Activated T-cell treated with anti-CD3 and anti-CD28 coated beads for 4 hours (primary cell): ENCODE results near the gene MRPL14.
"Not testable (repeated sequence)": the region's sequence is repeated elsewhere in the genome, so short reads cannot be mapped to it uniquely, and the experiment has no call there.

ENCODE experiments used
- DNase-seq: peaks from one replicate; pipeline ENCODE4 v3.0.0-alpha.2; 2020

MRPL14 gene

DNA sequence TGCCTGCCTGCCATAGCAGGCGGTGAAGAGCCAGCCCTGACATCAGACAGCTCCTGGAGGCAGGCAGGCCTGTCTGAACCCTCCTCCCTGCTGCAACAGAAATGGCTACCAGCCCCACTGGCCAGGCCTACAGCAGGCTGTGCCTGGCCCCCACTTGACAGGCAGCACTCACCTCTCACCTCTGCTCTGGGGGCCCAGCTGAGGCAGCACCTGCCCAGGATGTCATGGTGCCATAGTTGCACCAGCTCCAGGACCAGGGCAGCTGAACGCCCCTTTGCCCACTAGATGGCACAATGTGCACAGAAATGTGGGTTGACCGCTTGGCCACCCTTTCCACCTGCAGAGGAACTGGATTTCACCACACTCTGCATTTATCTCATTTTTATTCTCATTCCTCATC is 30.6 kb downstream of the MRPL14 start:
- DNase-seq: peak; percentile 69

DNA sequence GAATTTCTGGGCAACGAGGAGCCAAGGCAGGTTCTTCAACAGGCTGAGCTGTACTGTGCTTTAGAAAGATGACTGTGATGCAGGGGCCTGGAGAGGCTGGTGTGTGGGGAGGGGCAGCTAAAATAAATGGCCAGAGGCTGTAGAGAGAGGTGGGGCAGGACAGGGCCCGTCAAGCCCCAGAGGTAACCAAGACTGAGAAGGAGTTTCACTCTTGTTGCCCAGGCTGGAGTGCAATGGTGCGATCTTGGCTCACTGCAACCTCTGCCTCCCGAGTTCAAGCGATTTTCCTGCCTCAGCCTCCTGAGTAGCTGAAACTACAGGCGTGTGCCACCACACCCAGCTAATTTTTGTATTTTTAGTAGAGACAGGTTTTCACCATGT is 32.0 kb downstream of the MRPL14 start:
- not testable (repeated sequence) for DNase-seq

DNA sequence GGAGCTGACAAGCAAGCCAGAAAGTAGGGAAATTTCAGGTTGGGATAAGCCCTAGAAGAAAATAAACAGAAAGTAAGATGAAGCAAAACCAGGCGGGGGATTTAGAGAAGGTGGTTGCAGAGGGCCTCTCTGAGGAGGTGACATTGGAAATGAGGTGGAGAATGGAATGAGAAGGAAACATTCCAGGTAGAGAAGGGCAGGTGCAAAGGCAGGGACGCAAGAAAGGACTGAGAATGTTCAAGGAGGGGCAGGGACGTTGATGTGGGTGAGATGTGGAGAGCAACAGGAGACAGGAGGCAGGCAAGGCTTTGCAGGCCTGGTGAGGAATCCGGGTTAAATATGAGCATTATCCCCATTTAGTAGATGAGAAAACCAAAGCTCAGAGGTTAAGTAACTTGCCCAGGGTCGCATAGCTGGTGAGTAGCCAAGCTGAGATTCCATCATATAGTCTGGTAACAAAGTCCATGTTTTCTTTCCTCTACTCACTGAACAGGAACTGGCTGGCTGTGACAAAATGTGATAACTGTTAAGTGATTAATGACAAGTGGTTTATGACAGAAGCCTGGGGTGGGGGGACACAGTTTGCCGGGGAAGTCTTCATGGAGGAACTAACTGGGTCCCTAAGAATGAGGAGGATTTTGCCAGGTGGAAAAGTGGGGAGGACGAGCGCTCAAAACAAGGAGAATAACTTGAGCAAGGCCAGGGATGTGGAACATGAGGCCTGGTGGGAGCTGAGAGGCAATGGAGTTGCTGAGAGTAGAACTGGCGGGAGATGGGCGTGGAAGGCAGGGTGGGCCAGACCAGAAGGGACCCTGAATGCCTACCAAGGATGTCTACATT is 32.6 kb downstream of the MRPL14 start:
- no peak for DNase-seq

DNA sequence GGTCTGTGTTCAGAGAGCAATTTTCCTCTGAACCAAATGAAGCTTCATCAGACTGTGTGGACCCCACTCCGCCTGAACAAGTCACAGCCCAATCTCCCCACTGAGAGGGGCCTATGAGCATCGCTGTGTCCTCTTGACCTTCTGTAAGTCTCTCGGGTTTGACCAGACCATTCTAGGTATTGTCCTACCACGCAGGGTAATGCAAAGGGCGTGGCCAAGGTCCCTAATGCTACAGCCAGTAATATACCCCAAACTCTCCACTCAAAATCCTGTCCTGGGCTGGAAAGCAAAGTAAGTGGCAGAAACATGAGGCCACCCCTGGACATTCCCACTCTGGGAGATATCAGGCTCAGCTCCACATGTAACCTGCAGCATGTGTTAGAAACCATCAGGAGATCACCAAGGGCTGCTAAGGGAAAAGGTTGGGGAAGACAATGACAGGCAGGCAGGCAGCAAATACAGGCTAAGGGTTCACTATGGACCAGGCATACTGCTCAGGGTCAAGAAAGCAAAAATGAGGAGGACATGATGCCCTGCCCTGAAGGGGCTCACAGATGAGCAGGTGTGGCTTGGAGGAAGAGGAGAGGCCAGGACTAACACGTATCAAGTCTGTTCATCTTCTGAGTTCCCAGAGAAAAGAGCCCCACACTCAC is 33.4 kb downstream of the MRPL14 start:
- DNase-seq: no peak

DNA sequence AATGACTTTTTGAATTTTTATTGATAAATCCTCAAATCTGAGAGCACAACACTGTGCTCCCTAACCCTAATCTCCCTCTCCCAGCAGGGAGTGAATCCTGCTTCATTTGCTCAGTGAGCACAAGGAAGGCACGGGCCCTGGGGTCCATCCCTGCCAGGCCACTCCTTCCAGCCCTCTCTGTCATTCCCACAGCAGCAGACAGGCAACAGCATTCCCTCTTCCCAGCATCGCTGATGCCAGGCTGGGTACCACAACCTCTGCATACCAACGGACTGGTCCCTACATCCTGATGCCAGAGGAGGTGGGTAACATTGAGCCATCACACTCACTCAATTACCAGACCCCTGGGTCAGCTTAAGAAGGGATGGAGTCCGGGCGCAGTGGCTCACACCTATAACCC is 34.2 kb downstream of the MRPL14 start:
- DNase-seq: no peak

DNA sequence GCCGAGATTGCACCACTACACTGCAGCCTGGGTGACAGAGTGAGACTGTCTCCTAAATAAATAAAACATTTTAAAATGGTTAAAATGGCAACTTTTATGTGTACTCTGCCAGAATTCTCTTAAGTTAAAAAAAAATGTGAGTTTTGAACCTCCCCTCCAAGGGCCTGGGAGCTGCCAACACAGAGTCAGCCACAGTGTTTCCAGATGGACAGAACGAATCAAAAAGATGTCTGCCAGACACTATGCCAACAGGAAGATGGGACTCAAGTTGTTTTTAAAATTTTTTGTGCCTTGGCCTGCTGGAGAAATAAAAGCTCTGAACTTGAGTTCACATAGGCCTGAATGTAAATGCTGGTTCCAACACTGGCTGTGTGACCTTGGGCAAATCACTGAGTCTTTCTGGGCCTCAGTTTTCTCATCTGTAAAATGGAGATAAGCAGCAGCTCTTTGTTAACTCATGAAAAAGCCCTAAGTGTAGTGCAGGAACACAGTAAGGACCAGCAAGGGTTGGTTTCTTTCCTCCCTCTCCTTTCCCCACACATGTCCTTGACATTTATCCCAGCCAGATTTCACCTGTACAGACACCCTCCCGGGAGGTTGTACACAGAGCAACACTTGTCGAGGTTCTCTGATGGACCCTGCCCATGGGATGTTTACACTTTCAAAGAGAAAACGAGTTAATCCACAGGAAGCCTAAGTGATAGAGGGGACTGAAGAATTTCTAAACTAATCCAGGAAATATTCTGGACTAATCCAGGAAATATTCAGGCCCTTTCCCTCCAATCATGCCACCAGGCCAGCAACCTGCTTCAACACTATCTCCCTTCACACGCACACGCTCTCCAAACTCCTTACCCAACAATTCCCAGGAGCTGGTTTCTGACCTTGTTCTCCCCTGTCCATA is 35.0 kb downstream of the MRPL14 start:
- no peak for DNase-seq

DNA sequence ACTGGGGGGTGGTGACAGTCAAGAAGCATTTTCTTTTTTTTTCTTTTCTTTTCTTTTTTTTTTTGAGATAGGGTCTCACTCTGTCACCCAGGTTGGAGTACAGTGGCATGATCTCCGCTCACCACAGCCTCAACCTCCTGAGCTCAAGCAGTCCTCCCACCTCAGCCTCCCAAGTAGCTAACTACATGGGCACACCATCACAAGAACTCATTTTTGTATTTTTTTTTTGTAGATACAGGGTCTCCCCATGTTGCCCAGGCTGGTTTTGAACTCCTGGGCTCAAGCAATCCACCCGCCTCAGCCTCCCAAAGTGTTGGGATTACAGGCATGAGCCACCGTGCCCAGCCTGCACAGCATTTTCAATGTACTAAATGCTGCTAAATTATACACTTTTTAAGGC is 35.9 kb downstream of the MRPL14 start:
- DNase-seq: not testable (repeated sequence)

DNA sequence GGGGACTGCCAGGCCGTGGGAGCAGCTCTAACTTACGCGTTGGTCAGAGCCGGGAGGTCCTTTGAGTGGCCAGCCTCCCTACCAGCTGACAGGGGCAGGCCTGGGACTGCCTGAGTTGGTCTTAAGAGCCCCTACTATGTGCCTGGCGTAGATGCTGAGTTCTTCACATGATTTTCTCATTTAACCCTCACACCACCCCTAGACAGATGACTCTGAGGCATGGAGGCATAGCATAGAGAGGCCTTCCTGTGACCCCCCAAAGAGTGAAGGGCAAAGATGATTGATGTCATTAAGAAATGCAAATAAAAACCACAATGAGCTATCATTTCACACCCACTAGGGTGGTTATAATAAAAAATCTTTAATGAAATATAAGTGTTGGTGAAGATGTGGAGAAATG is 36.8 kb downstream of the MRPL14 start:
- no peak for DNase-seq

DNA sequence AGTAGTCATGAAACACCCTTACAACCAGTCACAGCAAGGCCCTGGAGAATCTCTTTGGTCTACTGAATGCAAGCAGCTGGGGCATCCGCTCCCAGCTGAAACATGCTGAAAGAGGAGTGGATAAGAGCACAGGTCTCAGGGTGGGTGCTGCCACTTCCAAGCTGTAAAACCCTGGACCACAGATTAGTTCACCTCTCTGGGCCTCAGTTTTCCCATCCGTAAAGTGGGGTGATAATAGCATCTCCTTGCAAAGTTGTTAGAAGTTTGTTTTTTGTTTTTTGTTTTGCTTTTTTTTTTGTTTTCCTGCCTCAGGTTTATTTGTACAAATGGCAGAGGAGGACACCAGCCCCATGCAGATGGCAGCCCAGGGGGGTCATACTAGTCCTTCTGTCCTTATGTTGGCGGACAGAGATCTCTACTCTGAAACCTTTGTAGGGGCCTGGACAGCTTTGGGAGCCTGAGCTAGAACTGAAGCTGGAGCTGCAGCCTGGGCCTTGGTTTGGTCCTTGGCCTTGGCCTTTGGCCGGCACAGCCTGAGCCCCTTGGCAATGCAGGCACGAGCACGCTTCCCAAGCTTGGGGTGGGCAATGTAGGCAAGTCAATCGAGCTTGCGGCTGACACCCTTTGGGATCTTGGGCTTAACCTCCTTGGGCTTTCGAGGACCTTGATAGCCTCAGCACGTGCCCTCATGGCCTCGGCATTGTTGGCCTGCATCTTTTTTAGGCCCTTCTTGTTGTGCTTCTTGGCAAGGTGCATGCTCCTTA is 38.2 kb downstream of the MRPL14 start:
- DNase-seq: no peak

DNA sequence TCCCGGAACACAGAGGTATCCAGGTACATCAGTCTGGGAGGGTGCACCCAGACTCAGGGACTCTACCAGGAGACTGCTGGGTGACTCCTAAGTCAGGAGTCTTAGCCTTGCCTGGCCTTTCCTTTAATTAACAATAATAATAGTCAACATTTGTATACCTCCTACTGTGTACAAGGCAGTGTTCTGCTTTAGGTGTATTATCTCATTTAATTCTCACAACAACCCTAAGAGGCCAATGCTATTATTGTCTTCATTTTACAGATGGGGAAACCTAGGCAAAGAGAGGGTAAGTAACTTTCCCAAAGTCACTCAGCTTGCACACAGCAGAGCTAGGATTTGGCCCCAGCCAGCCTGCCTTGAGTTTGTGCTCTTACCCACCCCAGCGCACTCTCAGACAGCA is 39.6 kb downstream of the MRPL14 start:
- DNase-seq: no peak

DNA sequence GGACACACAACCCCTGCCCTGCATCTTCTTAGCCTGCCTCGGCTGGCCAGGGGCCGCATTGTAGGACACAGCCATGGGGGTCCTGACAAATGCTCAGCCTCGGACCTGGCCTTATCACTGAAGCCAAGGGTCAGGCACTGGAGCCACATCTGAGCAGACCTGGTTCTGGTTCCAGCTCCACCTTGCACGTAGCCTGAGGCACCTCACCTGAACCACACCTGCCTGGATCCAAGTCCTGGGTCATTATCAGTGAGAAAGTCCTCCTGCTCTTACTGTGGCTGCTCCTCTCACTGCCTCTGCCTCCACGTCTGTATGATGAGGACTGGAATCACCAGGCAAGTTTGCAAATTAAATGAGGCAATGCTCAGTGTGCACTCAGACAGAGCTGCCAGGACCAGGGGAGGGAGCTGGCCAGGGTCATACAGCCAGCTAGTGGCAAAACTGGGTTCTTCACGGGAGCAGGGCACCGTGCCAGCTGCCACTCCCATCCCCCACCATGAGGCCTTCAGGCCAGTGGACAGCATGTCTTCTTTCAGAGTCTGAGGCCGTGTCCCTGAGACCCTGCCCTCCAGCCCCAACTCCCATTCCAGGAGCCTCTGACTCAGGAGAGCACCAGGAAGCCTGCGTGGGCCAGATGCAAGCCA is 40.2 kb downstream of the MRPL14 start:
- DNase-seq: no peak

DNA sequence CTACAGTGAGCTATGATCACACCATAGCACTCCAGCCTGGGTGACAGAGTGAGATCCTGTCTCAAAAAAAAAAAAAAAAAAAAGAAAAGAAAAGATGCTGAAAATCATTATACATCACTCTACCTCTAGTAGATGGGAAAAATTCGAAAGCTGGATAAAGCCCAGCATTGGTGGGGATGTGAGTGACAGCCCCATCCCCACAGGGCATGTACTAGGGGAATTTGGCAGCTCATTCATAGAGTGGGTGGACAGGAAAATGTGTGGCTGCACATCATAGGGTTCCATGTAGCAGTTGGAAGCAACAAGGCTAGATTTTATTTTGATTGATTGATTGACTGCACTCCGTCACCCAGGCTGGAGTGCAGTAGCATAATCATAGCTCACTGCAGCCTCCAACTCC is 42.0 kb downstream of the MRPL14 start:
- no peak for DNase-seq

DNA sequence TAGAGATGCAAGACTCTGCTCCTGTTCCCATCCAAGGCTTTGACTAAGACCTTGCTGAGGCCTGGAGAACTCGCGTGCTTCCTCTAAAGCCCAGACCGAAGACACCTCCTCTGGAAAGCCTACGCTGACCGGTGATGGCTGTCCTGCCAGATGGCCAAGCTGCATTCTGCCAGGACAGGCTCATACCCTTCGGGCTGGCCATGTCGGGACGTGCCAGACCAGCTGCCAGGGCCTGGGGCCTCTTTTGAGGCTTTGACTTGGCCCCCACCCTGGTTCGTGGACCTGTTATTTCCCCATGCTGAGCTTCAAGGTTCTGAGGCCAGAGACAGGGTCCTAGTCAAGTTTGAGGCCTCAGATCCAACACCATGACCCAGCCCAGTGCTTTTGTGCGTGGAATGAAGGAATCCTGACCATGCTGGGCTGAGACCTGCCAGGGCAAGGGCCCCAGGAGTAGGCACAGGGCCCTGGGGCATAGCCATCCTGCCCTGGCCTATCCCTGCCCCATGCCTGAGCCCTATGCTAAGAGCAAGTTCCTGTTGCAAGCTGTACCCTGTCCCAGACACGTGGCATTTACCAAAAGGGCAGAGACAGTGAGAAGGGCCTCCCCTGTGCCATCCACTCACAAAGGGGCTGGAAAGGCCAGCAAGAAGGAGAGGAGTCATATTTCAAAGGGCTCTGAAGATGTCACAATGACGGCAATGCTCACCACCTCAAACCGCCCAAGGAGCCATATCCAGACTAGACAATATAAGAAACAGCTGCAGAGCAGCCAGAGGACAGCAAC is 42.8 kb downstream of the MRPL14 start:
- DNase-seq: no peak

DNA sequence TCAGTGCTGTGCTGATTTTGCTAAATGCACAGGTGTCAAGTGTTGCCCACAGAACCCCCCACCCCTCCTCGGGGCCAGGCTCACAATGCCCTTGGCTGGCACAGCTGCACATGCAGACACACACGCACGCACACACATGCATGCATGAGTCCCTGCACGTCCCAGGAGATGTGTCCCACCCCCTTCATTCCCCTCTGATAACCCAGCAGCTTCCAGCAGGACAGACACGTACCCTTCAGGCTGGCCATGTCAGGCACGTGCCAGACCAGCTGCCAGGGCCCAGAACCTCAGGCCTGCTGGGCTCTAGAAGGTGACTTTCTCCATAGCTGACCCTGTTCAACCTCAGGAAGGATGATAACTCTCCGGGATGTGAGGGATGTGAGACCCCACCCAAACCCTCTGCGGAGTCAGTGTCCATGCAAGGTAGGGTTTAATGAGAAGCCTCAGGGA is 44.4 kb downstream of the MRPL14 start:
- DNase-seq: no peak

DNA sequence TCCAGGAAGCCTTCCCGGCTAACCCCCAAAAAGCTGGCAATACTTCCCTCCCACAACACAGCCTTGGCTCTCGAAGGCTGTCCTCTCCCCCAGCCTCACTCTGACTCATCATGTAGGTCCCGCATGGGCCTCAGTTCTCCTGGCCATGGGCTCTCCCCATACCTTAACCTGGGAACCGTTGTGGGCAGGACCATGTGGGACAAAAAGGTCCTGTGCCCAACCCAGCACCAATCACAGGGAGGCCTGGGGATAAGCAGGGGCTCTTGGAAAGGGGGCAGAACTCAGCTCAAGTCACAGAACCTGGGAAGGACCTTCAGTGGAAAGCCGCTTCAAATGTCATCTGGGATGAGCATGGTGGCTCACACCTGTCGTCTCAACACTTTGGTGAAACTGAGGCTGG is 45.5 kb downstream of the MRPL14 start:
- DNase-seq: no peak

DNA sequence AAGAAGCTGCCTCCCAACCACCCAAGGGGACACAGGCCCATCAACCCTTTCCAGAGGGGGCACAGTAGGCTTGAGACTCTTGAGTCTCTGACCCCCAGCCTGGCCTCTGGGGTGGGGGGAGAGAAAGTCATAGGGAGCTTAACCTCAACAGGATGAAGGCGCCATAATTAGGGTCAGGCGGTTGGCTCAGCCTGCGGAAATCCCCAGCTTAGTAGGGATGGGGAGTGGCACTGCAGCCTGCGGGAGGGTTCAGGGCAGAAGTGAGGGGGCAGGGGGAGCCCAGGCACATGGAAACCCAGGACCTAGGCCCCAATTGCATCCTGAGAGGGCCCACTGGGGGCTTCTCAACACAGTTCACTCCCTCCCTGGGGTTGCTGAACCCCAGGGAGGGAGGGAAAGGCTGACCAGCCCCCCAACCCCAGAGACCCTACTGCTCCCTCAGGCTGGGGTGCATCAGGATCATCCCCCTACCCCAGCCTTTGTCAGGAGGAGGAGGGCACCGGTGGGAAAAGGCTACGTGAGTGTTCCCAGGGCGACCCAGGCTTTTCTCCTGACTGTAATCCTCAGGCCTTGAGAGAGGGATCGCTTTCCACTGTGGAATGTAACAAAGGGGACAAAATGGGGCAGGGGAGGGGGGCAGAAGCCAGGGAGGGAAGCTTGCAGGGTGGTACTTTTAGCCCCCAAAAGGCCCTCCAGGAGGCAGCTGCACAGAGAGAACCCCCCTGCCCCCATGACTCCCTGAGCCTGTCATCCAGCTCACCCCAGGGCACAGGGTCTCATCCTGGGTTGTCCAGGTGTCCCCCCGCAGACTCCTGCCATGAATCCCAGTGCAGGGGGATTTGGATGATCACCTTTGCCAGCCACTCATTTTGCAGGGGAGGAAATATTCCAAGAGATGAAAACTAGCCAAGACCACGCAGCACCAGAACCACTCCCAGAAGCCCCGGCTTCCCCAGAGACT is 46.4 kb downstream of the MRPL14 start:
- no peak for DNase-seq

DNA sequence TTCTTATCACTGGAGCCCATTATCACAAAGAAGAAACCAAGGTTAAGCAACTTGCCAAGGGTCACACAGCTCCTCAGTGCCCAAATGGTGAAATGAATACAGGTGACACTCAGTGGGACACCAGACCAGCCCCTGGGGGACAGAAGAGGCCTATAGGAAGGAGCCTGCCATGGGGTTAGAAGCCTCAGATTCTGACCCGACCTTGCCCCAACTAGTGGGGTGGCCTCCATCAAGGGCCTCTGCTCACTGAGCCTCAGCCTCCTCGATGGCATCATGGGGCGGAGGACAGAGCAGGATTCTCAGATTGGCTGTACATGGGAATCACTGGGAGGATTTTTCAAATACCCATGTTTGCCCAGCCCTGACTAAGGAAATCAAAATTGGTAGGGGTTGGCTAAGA is 47.6 kb downstream of the MRPL14 start:
- DNase-seq: no peak

DNA sequence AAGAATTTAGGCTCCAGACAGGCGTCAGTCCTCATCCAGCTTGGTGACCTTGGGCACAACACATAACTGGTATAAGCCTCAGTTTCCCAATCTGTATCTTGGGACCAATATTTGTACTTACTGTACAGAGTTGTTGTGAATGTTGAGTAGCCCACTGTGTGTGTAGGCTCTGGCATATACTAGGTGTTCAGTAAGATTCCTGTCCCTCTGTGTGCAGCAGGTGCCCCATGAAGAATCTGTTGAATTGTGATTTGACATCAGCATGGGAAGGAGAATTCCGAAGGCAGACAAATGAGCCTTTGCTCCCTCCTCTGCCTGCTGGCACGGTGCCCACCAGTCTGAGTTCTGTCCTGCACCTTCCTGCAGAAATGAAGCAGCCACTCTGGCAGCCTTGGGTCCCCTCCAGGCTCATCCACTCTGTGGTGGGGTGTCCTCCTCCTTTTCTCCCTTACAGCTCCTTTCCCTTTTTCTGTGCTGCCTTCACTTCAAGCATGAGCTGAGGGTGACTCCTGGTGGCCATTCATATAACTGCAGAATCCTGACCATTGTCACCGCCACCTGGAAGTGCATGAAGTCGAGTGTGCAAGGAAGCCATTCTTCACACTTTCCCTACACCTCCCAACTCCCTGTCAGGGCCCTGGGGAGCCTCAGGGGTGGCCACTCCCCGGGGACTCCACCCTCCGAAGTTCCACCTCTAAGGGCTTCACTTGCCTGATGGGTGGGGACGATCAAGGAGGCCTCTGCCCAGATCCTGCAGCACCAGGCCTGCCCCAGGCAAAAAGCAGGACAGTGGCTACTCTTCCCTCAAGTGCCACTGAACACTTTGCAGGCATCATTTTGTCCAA is 48.2 kb downstream of the MRPL14 start:
- DNase-seq: peak; percentile 69

DNA sequence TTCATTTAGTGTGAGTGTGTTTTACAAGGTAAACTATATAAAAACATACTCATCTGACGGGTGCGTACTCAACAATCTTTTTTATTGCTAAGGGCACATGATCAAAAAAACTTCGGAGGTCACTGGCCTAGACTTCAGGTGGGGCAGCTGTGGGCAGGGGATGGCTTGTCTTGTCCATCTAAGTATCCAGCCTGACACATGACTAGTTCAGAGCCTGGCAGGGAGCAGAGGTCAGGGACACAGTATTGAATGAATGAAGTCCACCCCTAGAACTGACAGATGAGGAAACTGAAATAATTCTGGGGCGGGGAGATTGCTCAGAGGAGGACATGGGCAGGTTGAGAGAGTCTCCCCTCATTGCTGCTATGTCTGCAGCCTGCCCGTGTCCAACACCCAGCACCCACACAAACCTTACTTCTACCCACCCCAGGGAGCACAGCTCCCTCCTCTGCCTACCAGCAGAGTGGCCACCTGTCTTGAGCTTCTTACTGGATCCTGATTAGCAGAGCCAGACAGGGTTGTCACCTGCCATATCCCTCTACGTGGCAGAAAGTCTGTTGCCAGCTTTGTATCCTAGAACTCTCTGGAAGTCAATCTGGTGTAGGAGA is 48.9 kb downstream of the MRPL14 start:
- DNase-seq: no peak
